ENCODE data around the gene ANAPC2.

Gene ANAPC2

DNA sequence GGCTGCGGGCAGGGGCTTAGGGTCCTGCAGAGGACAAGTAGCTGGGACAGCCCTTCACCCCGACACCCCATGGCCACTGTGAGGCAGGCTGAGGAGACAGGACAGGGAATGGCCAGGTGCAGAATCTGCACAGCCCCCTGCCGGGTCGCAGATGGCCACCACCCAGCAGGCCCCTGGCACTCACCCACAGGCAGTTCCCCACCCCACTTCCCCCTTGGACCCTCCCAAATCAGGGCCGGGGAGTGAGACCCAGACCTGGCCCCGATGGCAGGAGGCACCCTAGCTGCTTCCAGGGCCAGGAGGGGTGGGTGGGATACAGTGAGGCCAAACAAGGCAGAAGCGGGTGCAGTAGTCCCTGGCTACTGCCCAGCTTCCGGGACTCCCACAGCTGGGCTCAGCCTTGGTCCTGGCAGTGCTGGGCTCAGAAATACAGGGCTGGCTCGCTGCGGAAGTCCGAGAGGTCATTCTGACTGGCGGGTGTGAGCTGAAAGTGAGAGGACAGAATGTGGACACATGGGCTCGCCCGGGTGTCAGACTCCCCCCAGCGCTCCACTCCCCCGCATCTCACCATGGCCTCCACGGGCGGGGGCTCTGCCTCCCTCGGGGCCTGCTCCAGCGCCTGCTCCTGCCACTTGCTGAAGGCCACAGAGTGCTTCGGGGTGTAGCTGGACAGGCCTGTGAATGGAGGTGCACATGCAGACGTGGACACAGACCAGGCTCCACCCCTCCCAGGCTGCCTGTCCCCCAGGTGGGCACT, 3.5 kb upstream of the ANAPC2 start:
- DNase-seq: no peak

DNA sequence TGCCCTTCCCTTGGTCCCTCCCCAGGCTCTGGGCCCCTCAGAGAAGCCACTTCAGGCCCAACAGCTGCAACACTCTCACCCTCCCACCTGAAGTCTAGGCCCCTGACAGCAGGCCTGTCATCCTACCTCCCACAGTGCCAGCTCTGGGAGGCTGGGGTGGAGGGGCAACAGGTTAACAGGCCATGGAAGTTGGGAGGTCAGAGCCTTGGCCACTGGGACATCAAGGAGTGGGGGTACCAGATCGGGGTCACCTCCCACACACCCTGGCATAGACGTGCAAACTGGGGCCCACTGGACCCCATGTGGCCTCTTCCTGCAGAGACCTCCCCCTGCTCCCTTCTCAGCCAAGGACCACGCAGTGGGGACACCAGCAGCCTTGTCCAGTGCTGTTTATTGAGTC, 2.9 kb upstream of the ANAPC2 start:
- DNase-seq: no peak

DNA sequence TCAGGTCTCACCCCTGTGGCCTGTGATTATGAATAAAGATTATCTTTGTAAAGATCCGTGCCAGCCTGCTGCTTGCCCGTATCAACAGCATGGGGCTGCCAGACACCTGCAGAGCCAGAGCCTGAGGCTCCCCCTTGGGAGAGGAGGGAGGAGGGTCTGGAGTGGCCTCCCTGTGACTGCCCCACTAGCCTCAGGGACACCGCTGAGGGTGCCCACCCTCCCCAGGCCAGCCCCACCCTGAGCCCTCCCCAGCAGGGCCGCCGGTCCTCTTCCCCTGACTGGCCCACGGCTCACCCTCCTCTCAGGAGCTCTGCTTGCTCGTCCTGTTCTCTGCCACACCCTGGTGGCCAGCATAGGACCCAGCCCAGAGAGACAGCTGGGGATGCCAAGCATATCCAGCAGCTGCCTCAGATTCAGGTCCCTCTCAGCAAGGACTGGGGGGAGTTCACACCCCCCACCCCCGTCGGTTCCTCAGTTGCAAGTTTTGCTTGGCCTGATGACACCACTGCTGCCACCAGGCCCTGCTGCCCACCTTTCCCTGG, 2.0 kb upstream of the ANAPC2 start:
- DNase-seq: no peak

DNA sequence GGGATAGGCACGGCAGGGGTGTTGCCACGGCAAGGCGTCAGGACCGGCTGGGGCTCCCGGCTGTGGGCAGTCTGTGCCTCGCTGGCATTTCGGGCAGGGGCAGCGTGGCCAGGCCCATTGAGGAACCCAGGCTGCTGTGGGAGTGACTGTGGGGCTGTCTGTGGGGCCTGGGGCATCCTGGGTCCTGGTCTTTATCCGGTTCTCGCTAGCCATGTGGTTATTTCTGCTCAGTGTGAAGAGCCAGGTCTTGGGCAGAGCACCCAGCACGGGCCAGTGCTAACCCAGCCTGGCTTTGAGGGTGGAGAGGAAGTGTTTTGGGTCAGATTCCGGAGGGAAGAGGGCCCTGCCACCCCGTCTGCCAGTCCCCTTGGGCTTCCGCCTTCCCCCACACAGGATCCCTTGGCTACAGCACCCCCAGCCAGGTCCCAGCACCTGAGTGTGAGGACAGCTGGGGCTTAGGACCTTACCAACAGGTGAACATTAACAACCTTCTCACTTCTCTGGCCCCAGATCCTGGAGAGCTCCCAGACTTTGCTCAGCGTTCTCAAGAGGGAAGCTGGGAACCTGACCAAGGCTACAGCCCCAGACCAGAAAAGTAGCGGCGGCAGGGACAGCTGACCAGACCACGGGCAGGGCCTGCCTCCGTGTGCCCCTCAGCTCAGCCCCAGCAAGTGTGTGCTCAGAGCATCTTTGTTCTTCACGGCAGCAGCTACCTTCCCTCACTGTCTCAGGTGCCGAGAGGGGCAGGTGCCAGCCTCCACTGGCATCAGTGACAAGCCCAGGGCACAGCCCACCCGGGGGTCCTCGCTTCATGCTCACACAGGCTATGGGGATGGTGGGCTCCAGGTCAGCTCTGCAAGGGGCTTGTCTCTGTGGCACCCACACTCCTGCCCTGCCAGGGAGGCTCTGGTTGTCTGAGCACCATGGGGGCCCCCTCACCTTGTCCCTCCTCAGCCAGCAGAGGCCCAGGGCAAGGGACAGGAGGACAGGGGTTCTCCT, 1.2 kb upstream of the ANAPC2 start:
- DNase-seq: no peak

DNA sequence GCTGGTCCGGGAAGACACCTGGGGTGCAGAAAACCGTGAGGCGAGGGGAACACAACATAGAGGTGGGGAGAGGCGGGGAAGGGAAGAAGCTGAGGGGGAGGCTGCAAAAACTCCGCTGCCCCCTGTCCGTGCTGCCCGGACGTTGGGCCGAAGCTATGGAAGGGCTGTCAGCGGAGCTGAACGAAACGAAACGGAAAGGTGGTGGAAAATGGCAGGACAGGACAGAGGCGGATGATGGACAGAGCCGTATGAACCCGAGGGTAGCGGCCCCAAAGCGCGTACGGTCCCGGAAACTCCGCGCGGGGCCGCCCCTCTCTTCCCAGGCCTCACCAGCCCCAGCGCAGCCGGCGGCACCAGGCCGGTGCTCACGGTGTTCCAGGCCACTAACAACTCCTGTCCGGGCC, 272 bp downstream of the ANAPC2 start:
- DNase-seq: no peak

DNA sequence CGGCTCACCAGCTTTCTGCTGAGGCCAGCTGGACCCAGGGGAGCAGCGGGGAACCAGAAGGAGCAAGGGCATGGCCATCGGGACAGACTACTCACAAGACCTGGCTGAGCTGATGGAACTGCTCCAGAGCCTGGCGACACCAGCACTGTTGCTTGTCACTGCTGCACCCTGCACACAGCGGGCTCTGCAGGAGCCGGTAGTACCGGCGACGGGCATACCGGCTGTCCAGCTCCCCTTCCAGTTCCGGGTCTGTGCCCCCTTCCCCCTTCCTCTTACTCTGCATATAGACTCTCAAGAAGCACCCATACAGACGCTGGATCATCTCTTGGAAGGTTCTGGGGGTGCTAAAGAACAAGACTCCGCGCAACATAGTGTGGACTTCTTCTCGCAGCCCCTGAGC, 974 bp downstream of the ANAPC2 start:
- DNase-seq: no peak

DNA sequence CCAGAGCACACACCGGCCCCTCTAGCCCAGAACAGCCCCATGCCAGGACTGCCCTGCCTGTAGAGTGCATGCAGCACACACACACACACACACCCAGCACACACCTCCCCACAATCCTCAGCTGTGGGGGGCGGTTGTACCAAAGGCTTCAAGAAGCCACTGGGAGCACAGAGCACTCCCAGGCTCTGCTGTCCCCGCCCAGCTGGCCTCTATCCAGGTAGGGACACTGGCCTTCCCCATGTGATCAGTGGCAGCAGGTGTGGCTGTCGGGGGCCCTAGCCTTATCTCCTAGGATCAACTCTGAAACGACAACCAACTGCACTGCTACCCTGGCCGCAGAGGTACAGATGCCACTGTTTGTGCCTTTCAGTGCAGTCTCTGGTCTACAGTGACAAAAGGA, 2.0 kb downstream of the ANAPC2 start:
- no peak for DNase-seq

DNA sequence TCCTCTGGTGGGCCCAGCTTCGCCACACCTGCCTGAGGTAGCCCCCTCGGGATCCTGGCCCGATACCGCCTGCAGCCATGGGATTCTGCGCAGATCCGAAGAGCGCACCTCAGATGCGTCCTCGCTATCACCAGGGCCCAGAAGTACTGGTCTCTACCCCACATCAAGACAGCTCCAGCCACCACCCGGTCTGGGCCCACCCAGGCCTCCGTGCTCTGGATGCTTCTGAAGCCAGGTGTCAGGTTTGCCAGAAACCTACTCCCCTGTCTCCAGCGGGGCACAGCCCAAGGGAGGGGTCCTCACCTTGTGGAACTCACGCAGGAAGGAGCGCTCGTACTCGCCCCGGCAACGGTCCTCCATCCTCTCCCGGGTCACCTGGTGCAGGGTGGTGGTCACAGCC, 2.4 kb downstream of the ANAPC2 start:
- no peak for DNase-seq

DNA sequence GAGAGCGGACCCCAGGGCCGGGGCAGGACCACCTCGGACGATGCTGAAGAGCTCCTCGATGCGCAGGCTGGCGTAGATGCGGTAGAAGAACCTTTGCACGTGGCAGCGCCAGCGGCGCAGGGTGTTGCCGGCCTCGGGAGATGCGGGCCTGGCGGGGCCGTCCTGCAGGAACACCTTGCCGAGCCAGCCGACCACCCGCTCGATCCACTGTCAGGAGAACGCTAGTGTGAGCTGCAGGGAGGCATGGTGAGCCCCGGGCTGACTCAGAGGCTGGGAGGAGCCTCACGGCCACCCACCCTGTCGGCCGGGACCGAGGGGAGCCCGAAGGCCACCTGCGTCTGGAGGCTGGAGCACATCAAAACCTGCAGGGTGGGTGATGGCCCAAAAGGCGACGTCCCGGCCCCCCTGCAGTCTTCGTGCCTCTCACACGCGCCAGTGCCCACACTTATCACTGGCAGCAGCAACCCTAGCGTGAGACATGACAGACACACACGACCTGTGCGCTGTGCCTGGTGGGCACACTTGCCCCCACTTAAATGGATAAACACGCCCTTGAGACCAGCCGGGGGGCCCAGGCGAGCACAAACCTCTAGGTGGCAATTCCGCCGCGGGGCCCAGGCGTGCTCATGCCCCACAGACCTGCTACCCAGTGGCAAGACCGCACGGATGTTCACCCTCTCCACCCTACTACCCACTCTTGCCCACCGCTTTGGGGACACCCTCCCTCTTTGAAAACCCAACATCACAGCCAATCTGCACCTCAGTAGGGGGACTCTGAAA, 3.3 kb downstream of the ANAPC2 start:
- DNase-seq: no peak

DNA sequence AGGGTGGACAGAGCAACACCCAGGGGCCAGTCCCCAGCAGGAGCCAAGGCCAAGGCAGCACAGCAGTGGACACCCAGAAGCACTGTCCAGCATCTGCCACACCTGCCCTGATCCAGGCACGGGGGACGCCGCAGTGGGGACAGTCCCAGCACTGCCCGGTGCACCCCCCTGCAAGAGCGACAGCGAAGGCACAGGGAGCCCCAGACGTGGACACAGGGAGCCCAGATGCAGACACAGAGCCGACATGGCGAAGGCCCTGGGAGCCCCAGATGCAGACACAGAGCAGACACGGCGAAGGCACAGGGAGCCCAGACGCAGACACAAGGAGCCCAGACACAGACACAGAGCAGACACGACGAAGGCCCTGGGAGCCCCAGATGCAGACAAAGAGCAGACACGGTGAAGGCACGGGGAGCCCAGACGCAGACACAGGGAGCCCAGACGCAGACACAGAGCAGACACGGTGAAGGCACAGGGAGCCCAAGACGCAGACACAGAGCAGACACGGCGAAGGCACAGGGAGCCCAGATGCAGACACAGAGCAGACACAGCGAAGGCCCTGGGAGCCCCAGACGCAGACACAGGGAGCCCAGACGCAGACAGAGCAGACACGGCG, 4.3 kb downstream of the ANAPC2 start:
- DNase-seq: no peak

DNA sequence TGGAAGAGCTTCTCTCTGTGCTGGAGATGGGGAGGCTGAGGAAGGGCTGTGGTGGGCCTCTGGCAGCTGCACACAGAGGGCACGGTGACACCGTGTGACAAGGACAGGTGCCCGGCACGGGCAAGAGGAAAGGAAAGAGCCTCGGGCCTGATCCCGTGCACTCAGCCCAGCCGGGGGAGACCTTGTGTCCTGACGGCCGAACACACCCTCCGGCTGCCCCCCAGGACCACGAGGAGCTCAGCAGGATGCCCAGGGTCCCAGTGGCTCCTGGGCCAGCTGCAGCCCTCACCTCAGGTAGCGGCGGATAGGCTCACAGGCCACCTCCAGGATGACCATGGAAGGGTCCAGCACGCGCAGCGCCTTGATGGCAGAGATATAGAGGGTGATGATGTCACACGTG, 5.5 kb downstream of the ANAPC2 start:
- DNase-seq: no peak

DNA sequence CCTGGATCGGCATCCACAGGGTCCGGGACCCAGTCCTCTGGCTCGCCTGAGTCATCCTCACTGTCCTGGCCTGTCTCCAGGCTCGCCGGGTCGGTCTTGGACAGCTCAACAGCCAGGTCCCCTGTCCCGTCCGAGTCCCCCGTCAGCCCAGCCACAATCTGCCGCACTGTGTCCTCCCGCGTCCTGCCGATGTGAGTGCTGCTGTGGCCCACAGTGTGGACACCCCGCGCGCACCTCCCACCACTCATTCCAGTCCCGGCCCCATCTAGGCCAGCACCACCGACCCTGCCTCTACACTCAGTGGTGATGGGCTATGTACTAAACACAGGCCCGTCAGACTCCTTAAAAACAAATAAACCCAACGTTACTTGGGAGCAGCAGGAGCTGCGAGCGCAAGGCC, 6.7 kb downstream of the ANAPC2 start:
- no peak for DNase-seq

DNA sequence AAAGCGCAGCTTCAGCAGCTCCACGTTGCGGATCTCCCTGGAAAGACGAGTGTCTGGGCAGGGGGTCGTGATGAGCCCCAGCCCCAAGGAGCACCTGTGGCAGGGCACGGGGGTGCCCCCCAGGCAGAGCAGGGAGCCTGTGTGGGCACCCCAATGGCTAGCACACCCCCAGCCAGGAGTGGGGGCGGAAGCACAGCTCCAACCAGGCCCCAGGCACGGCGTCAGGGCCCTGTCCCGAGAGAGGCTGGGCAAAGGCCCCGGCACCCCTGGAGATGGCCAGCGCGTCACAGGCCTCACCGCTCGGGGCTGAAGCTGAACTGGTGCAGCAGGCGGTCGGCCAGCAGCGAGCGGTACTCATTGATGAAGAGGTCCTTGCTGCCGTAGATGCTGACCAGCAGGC, 7.9 kb downstream of the ANAPC2 start:
- DNase-seq: no peak

DNA sequence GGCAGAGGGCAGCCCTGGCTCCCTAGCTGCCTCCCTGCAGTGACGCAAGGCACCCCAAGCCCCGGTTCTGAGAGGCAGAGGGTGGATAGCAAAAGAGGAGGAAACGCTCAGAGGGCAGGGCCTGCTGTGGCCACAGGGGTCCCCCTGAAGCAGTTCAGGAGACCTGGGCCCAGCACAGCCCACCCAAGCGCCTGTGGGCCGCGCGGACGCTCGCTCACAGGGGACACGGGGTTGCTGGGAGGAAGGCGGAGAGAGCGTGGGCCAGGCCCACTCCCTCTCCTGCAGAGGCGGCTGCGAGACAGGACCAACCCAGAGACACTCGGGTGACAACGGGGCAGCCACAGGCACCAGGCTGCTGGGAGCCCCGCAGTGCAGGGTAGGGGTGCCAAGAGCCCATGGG, 8.6 kb downstream of the ANAPC2 start:
- no peak for DNase-seq

DNA sequence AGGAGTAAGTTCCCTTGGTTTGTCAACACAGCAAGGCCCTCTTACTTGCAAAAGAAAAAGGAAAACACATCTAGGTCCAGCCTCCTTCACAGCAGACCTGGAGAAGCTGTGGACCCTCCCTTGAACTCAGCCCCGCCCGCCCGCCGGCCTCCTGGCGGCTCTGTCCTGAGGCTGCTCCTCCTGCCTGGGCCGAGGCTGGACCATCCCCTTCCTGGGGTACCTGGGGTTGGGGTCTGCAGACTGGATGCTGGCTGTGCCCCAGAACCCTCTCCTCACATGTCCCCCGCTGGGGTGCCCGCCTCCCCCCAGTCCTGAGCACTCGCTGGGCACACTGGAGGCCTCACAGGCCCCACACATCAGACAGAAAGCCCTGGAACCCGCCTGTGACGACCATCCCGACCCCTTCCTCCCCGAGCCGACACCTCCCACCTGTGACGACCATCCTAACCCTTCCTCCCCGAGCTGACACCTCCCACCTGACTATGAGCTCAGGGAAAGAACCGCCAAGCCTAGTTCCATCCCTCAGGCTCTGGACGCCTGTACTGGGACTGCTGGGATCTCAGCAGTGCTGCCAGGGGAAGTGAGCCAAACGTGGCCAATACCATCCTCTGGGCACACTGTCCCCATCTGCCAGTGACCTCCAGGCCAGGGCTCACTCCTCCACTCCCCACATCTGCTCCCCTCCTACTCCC, 9.3 kb downstream of the ANAPC2 start:
- DNase-seq: no peak

DNA sequence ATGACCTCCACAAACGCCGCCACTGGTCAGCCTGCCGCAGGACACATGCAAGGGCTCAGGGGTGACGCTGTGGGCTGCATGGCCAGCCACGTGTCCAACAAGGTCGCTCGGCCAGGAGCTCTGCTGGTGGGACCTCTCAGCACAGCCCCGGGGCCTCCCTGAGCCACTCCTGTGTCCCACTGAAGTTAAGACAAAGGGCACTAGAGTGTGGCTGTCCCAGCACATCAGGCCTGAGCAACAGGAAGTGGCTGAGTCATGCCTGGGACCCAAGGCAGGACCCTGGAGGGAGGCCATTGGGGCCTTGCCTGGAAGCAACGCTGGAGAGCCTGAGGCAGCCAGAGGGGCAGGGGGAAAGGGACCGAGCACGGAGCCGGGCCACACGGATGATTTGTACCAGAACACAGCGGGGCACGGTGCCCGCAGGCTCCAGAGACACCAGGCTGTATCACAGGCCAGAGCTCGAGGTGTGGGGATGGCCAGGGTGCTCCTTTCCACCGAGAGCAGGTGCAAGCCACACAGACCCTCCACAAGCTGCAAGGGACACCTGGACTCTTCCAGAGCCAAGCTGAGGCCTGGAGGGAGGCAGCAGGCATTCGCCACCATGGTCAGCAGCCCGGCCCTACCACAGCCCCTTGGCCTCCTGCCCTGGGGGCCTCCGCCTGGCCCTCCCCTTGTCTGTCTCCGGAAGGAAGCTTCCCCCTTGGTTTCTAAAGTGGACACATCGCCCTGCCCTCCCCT, 10.0 kb downstream of the ANAPC2 start:
- no peak for DNase-seq

DNA sequence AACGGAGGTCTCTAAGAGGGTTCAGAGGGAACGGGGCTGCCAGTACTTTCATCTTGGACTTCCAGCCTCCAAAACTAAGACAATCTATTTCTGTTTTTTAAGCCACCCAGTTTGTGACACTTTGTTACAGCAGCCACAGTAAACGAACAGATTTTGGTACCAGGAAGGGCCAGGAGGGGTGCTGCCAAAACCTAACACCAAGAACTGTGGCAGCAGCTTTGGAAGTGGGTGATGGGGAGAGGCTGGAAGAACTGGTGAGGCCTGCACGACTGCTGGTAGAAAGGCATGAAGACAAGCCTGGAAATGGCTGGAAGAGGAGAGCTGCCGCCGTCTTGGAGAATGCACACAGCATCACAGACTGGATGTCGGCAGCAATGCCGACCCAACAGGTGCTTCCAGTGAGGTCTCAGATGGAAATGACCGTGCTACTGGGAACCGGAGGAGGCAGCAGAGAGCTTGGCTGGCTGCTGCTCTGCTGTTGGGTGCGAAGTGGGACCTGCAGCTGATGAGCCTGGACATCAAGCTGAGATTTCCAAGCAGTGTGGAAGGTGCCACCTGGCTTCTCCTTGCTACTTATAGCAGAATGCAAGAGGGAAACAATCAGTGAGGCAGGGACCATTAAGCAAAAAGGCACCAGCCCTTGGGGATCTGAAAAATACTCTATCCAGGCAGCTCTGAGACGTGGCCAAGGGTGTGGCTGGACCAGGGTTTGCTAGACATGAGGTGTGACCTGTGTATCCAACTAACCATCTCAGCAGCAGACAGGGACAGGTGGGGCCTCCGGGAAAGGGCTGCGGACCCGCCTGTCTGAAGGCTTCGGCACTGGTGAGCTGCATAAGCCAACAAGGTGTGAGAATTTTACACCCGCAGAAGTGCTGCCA, 11.8 kb downstream of the ANAPC2 start:
- DNase-seq: no peak

DNA sequence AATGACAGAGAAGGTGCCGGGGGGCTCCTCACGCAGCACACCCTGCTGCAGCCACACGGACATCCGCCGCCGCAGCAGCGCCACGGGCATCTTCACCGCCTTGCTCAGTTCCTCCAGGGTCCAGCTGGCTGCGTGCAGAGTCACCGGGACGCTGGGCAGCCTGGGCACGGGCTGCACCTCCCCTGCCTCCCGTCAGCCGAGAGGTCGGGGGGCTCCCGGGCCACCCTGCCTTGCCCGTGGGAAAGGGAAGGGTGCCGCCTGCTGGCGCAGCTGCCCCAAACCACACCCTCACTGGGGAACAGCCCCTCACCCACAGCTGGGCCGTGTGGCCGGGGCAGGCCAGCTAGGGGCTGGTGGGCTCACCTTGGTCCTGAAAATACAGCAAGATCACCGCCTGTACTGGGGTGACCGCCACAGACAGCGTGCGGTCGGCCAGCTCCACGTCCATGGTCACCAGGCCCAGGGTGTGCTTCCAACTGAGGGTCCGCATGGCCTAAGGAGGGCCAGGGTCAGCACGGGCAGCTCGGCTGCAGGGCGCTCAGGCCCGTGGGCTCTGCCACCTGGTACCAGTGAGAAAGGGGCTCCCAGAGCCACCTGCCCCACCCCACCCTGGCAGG, 12.9 kb downstream of the ANAPC2 start:
- no peak for DNase-seq

DNA sequence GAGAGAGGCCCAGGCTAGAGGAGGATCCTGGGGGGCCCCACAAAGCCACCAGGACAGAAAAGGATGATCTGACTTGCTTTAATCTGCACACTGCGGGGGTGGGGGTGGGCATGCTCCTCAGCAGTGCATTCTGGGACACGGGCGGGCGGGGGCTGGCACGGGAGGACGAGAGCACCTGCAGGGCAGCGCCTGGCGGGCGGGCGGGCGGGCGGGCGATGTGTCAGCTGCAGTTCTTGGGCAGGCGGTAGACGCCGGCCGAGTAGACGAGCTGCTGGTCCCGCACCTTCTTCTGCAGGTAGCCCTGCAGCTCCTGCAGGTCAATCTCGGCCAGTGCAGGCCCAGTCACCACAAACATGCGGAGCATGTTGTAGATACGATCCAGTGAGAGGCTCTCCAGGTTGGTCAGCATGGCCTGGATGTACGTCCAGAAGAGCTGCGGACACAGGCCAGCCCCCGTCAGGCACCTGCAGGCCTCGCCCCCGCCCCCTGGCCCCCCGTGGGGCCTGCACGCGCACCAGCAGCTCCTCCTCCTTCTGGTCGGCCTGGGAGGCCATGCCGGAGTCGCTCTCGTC, 13.6 kb downstream of the ANAPC2 start:
- DNase-seq: no peak
